Suprapubic skin (tissue), 4 donors: ENCODE measurements around the gene GRID2.

Source experiments
- EP300 ChIP-seq: sonication (generic); formaldehyde crosslinking; IDR thresholded peaks from one replicate; pipeline ENCODE4 v1.6.1; 2017; ENCODE audit warnings: antibody characterized with exemption
- POLR2AphosphoS5 ChIP-seq, 3 donors: sonication (generic); formaldehyde crosslinking; IDR thresholded peaks; one replicate each; pipeline ENCODE4 v1.6.1; 2017; ENCODE audit warnings: antibody characterized with exemption in 3 of 3
- TF ChIP-seq, protein P1 (sequence below), 2 donors: fragments of 200-600 bp in 1 of 2; fragments of 450-650 bp in 1 of 2; sonication (generic) in 1 of 2; IDR thresholded peaks; one replicate each; pipeline ENCODE4 v1.5.1; 2016 to 2019; ENCODE audit warnings: antibody characterized with exemption in 2 of 2, mild to moderate bottlenecking in 1 of 2, moderate library complexity in 1 of 2

DNA sequence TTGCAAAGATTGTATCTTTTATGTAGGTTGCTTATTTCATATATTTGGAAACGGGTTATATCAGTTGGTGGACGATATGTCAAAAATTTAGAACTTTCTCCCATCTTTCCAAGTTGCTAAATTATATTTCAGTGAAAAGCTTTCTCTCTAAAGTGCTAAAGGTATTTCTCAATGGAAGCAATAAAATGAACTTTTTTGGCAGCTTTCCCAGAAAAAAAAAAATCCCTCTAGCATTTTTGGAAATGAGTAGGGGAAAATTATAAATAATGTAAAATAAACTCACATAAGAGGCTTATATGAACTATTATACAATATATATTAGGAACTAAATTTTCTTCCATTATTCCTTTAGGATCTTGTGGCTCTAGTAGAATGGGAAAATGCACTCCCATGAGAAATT is 152.2 kb downstream of the GRID2 start:
- TF ChIP-seq POLR2AphosphoS5 (IDR thresholded peaks at IDR 0.05) (no peak), EP300 (no peak)
- TF ChIP-seq, protein P1, sequence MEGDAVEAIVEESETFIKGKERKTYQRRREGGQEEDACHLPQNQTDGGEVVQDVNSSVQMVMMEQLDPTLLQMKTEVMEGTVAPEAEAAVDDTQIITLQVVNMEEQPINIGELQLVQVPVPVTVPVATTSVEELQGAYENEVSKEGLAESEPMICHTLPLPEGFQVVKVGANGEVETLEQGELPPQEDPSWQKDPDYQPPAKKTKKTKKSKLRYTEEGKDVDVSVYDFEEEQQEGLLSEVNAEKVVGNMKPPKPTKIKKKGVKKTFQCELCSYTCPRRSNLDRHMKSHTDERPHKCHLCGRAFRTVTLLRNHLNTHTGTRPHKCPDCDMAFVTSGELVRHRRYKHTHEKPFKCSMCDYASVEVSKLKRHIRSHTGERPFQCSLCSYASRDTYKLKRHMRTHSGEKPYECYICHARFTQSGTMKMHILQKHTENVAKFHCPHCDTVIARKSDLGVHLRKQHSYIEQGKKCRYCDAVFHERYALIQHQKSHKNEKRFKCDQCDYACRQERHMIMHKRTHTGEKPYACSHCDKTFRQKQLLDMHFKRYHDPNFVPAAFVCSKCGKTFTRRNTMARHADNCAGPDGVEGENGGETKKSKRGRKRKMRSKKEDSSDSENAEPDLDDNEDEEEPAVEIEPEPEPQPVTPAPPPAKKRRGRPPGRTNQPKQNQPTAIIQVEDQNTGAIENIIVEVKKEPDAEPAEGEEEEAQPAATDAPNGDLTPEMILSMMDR (IDR thresholded peaks at IDR 0.05): no peak
